K562 (cell line): ENCODE data around the gene PPDPF. TPM values are rescaled to one million over a fixed set of nuclear protein-coding genes. Genes with fewer than 3 reads are reported as not detected.
A peak's percentile ranks its signal among the peaks of the same experiment; 100 is the strongest.

Experiments used
- ATAC-seq: fragments of 200-7000 bp; cut with Tn5 transposase; 3 replicates; pipeline ENCODE4 v1.9.1; 2020; ENCODE audit warnings: moderate library complexity
- BruUV-seq: library from RNA; stranded (reverse); fragments of 400-500 nt; replicated peaks from 2 replicates; lab custom pipeline; 2021; lab: Mats Ljungman, UMichigan
- CTCF ChIA-PET: fragments of 300-600 bp; formaldehyde crosslinking; extraction: SDS; loops from one replicate; lab custom pipeline; 2021; ENCODE audit warnings: low intra/inter-chr PET ratio; lab: Yijun Ruan, JAX
- POLR2A ChIA-PET: fragments of 300-600, 350-650 bp; sonication (Branson Sonifier 250); formaldehyde crosslinking; extraction: SDS; loops from one replicate; lab custom pipeline; 2021; ENCODE audit warnings: antibody characterized with exemption, inconsistent platforms; lab: Yijun Ruan, JAX
- DNase-seq, 4 experiments: peaks; one replicate each; pipeline versions ENCODE4 v3.0.0 to v3.0.0-alpha.2; 2011 to 2018; ENCODE audit warnings: low spot score in 3 of 4, mixed read lengths in 3 of 4; ENCODE audit errors: extremely low read depth in 1 of 4
- FAIRE-seq: peaks from 2 replicates; lab custom pipeline; 2011; peaks lifted over from hg19 to GRCh38; lab: Jason Lieb, UNC
- H2AFZ ChIP-seq: 2 replicates; pipeline ENCODE4 v1.6.0; 2011; ENCODE audit warnings: low read depth, low read length, control low read depth, inconsistent platforms
- H3K27ac ChIP-seq: fragments of 200-600 bp; 3 replicates; pipeline ENCODE4 v1.8.0; 2011; ENCODE audit warnings: low read depth, mild to moderate bottlenecking, control low read depth, inconsistent platforms, low read length, moderate library complexity, mixed read lengths; ENCODE audit errors: extremely low read depth
- H3K27me3 ChIP-seq, 2 experiments: fragments of 300-600 bp in 1 of 2; 2 replicates in 1 of 2; 3 replicates in 1 of 2; pipeline versions ENCODE4 v1.6.0 to v1.8.0; 2011; ENCODE audit warnings: inconsistent platforms in 2 of 2, low read length in 2 of 2, mild to moderate bottlenecking in 1 of 2, mixed read lengths in 1 of 2, moderate library complexity in 1 of 2; ENCODE audit not compliant: control insufficient read depth in 2 of 2, insufficient read depth in 2 of 2
- H3K36me3 ChIP-seq: fragments of 300-600 bp; 3 replicates; pipeline ENCODE4 v1.8.0; 2011; ENCODE audit warnings: mild to moderate bottlenecking, low read length, inconsistent platforms; ENCODE audit not compliant: control insufficient read depth, insufficient read depth
- H3K4me1 ChIP-seq, 2 experiments: fragments of 200-600 bp in 1 of 2; replicated peaks in 1 of 2; 2 replicates in 1 of 2; 3 replicates in 1 of 2; pipeline versions ENCODE4 v1.5.1 to v1.8.0; 2011; ENCODE audit warnings: inconsistent platforms in 2 of 2, low read length in 2 of 2, mild to moderate bottlenecking in 1 of 2, mixed read lengths in 1 of 2, moderate library complexity in 1 of 2; ENCODE audit not compliant: control insufficient read depth in 2 of 2, insufficient read depth in 2 of 2
- H3K4me2 ChIP-seq: 2 replicates; pipeline ENCODE4 v1.6.1; 2011; ENCODE audit warnings: low read length, control low read depth, inconsistent platforms, mixed read lengths; ENCODE audit not compliant: insufficient read depth
- H3K4me3 ChIP-seq: fragments of 200-600 bp; sonication (generic), shearing (Covaris generic); 2 replicates; pipeline ENCODE4 v1.5.1; 2016; ENCODE audit warnings: control low read depth, inconsistent platforms
- H3K79me2 ChIP-seq: fragments of 200-600 bp; 3 replicates; pipeline ENCODE4 v1.8.0; 2011; ENCODE audit warnings: low read length, inconsistent platforms; ENCODE audit not compliant: control insufficient read depth, insufficient read depth
- H3K9ac ChIP-seq, 2 experiments: 2 replicates each; pipeline versions ENCODE4 v1.6.0 to v1.6.1; 2011; ENCODE audit warnings: low read depth in 2 of 2, low read length in 2 of 2, control low read depth in 1 of 2, inconsistent platforms in 1 of 2, mild to moderate bottlenecking in 1 of 2, mixed read lengths in 1 of 2; ENCODE audit not compliant: insufficient read depth in 1 of 2
- H3K9me1 ChIP-seq: one replicate; pipeline ENCODE4 v1.6.0; 2011; ENCODE audit warnings: inconsistent platforms, mild to moderate bottlenecking, low read length, moderate library complexity; ENCODE audit not compliant: control insufficient read depth, insufficient read depth
- H3K9me3 ChIP-seq: replicated peaks from 2 replicates; pipeline ENCODE4 v1.5.1; 2011; ENCODE audit warnings: low read depth, low read length, inconsistent platforms; ENCODE audit not compliant: control insufficient read depth, insufficient read depth
- H4K20me1 ChIP-seq: replicated peaks from 2 replicates; pipeline ENCODE4 v1.6.1; 2011; ENCODE audit warnings: low read length, inconsistent platforms, mixed read lengths; ENCODE audit not compliant: control insufficient read depth, insufficient read depth
- SMARCB1 ChIP-seq: IDR thresholded peaks from 2 replicates; pipeline ENCODE4 v1.6.1; 2011; ENCODE audit warnings: improper control_type of control experiment, low read depth; ENCODE audit not compliant: insufficient read length
- TRIM24 ChIP-seq, 2 experiments: fragments of 450-650 bp; IDR thresholded peaks; 2 replicates each; pipeline ENCODE4 v1.6.1; 2016
- USF2 ChIP-seq: sonication (generic); formaldehyde crosslinking; IDR thresholded peaks from 2 replicates; pipeline ENCODE4 v1.5.0; 2020; ENCODE audit warnings: missing genetic modification reagents
- ZNF551 ChIP-seq: fragments of 250-450 bp; sonication (Bioruptor Pico); IDR thresholded peaks from 2 replicates; pipeline ENCODE4 v1.5.0; 2021; ENCODE audit warnings: mild to moderate bottlenecking, moderate library complexity
- WGBS: fragments of 100-300 bp; shearing (Covaris generic); methylation state at CpG from one replicate; pipeline ENCODE4 v1.1.6; 2016; ENCODE audit warnings: low coverage, mixed read lengths; ENCODE audit not compliant: insufficient coverage; ENCODE audit errors: missing lambda C conversion rate; 5-methylcytosine and 5-hydroxymethylcytosine counted together
- in situ Hi-C: fragments of 300-500 bp; cut with MboI; formaldehyde crosslinking; loops from 4 replicates; pipeline ENCODE4 v1.15.0; 2018; ENCODE audit warnings: inconsistent platforms, mixed read lengths
- intact Hi-C: fragments of 100-400 bp; cut with micrococcal nuclease; formaldehyde crosslinking; loops from 2 replicates; pipeline ENCODE4 v1.14.2; 2022
- polyA plus RNA-seq, 8 experiments: library from polyadenylated mRNA; depleted of rRNA in 4 of 8; stranded (reverse) in 5 of 8; unstranded in 3 of 8; fragments of >200 nt; fragmentation: Nextera tagmentation in 2 of 8; fragmentation: Illumina TruSeq in 1 of 8; extraction: Ambion mirVana in 2 of 8; extraction: Trizol in 1 of 8; gene quantifications; 2 replicates each; pipeline versions ENCODE4 v1.2.1 to v1.2.3, GENCODE V29; 2011 to 2014; ENCODE audit warnings: inconsistent platforms in 1 of 8, missing spikeins in 1 of 8
- total RNA-seq, 7 experiments: library from RNA; depleted of rRNA in 6 of 7; stranded (reverse); fragments of >200 nt in 6 of 7; fragmentation: Illumina TruSeq in 2 of 7; extraction: Trizol in 2 of 7; gene quantifications; 2 replicates each; pipeline versions ENCODE4 v1.2.1 to v1.2.3, GENCODE V29; 2011 to 2021; ENCODE audit warnings: low replicate concordance in 1 of 7

The PPDPF gene
- total and polyA plus RNA-seq, 9 of the 15 experiments (the other 6 are each of a cell fraction or from before 2014, with no cell fraction given), result 0.77 to 233 (median 10.5) TPM

DNA sequence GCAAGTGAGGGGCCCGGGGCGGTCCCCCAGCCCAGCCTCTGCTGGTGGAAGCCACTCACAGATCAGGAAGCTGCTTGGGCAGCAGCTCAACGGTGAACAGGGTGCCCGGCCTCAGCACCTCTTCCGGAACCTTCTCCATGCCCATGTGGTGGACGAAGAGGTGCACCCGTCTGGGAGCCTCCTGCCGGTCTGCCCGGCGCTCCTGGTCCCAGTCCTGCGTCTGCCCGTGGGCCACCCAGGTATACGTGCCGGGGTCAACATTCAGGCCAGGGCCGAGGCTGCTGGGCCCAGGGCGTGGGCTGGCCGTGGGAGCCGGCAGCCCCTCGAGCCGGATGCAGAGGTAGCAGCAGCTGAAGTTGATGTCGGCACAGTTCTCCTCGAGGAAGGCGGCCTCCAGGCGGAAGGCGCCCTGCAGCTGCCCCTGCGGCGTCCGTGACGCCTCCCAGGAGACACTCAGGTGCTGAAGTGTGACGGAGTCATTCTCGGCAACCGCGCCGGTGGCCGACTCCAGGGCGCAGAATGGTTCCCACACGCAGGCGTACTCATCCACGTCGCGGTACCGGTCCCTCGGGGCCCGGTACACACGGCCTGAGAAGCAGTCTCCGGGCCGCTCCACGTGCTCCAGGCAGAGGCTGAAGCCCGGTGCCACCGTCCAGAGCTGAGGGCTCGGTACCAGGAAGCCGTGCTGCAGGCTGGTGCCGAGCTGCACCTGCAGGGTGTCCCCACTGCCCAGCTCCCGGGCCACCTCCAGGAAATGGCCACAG, 42.1 kb downstream of the PPDPF start:
- in situ Hi-C loops (no loop called here), intact Hi-C loops (no loop called here)
- no peaks in the 10 kb centered on the region for H3K79me2 ChIP-seq
- ChIA-PET CTCF (no interaction called here), POLR2A (interaction anchor here (0.5 to 1.1 kb wide), 4 partner anchors 9 to 135 kb away, joined by 3 read pairs; no protein-coding TSS in a partner anchor)
- BruUV-seq, result no TSS peak
- peaks cover 0 to 84% of the 10 kb centered on the region in 2 experiments; a peak in 3 of 5 replicates for H3K4me1 ChIP-seq
- H3K9me1 ChIP-seq, result no peaks in the 10 kb centered on the region
- no peak overlapping the region for H2AFZ ChIP-seq
- no peak overlapping the region for H3K4me2 ChIP-seq
- no peaks in the 10 kb centered on the region for H3K36me3 ChIP-seq
- 64% methylated on average over 40 of the region's 54 CpGs for WGBS
- H3K9ac ChIP-seq, result peak overlapping the region in 1 of 2 experiments; percentile 17; a peak in 1 of 4 replicates
- no peak overlapping the region for H3K27ac ChIP-seq
- DNase-seq (no peak), ATAC-seq (no peak), FAIRE-seq (no peak)
- no peaks in the 10 kb centered on the region for H3K9me3 ChIP-seq
- peaks cover 0 to 24% of the 10 kb centered on the region in 2 experiments; a peak in 2 of 5 replicates for H3K27me3 ChIP-seq
- H3K4me3 ChIP-seq, result no peak overlapping the region
- H4K20me1 ChIP-seq, result no peaks in the 10 kb centered on the region
- no peak for TF ChIP-seq SMARCB1
- TF ChIP-seq TRIM24 (IDR thresholded peaks at IDR 0.05), result no peak
- TF ChIP-seq ZNF551 (CRISPR knock-in tag), result no peak
- no peak for TF ChIP-seq USF2 (CRISPR knock-in tag)
- TF ChIP-seq, all 486 proteins: peak for 0
